Stimulated activated CD4-positive, alpha-beta T cell treated with anti-CD3 and anti-CD28 coated beads, Interleukin-1b, Interleukin-23, amount 100 ng/mL, for 1 hour (primary cell): ENCODE results near the gene HNRNPA1L2.
"Not testable (repeated sequence)": the region's sequence is repeated elsewhere in the genome, so short reads cannot be mapped to it uniquely, and the experiment has no call there.

Source experiments
- DNase-seq, 2 donors: peaks; one replicate each; pipeline ENCODE4 v3.0.0-alpha.2; 2020; ENCODE audit warnings: low read depth in 2 of 2

Gene HNRNPA1L2

DNA sequence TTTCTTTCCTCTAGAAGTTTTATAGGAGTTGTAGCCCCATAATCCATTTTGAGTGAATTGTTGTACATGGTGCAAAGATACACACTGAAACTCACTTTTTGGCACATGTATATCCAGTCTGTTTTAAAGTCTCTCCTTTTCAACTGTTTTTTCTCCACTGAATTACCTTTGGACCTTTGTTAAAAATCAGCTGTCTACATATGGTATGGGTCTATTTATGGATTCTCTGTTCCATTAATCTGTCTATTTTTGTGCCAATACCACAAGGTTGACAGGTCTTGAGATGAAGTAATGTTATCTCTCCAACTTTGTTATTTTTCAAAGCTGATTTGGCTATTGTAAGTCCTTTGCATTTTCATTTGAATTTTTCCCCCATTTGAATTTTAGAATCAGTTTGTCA lies 4.7 kb downstream of the HNRNPA1L2 start:
- no peak for DNase-seq

- DNase-seq: no peak
Observed at GRCh38 chr13:52650731-52651130, 8.5 kb downstream of the HNRNPA1L2 start.

DNA sequence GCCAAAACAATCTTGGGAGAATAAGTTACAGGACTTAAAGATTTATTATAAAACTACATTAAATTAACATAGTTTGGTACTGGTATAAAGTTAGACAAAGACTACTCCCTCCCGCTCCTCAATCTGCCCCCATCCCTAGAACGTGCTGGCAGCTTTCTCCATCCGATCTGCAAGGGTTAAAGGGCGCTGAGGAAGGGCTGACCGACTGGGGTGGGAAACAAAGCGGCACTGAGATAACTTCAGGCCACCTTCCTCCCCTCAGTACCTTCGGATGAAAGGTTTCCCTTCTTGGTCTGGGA lies 9.6 kb downstream of the HNRNPA1L2 start:
- no peak for DNase-seq

DNA sequence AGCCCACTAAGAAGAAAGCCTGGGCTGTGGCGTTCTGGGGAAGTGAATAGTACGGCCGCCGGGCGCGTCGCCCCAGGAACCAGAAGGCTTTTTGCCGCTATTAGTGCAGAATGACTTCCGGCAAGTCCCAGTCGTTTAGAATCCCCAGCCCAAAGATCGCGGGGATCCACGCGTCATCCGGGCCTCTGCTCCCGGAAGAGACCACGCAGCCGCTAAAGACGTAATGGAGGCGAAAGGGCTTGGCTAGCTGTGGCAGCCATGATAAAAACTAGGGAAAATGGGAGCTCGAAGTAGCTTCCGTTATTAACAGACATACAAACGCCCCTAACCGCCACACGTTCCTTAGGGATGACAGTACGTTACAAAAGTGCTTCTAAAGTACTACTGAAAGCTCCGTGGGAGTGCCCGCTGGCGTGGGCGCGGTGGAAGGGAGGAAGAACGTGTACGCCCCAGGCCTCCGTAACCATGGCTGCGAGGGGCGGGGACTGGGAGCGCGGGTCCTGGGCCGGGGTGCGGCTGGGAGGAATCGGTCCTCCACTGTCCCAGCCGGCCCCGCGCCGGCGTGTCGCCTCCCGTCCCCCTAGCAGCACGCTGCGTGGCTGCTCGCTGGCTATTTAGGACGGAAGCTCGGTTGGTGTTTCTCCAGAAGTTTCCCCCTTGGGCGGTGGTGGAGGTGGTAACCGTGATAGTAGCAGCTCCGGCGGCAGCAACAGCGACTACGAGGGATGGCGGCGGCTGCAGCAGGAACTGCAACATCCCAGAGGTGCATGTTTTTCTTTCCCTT lies 10.2 kb downstream of the HNRNPA1L2 start, which contains the start of gene SUGT1:
Gene SUGT1 (plus strand): TSS at position 641 of the 784 bp plus-strand sequence. CDS start 85 bp downstream, at position 726.
- peak; percentile 84 to 90 for DNase-seq

DNA sequence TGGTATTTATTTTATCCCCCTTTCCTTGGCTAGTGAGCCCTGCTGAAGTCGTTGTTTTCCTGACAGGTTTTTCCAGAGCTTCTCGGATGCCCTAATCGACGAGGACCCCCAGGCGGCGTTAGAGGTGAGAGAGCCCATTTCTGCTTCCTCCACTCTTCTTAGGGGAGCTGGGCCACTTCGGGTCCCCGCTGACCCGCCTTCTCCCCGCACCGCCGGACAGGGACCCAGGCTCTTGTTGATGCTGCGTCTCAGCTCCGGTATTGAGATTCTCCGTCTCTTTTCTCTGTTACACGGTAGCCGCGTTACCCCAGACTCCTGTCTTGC lies 10.7 kb downstream of the HNRNPA1L2 start:
- DNase-seq: no peak

- no peak for DNase-seq
Observed at GRCh38 chr13:52659340-52659739, 17.1 kb downstream of the HNRNPA1L2 start.

DNA sequence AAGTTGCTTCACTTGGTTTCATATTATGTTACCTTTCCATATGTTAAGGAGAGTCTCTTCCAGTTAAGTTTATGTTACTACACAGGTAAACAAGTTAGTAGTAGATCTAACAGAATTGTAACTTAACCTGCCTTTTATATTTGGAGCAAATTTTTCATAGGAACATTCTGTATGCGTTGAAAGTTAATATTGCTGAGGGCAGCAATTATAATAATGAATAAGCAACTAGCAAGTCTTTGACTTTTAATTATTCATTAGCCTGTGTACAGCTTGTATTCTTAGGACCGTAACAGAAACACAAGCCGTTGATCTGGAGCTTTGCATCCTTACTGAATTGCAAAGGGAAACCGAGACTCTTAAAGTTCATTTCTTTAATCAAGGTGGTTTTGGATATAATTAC lies 22.0 kb downstream of the HNRNPA1L2 start:
- no peak for DNase-seq

- DNase-seq: no peak
Observed at GRCh38 chr13:52665325-52665724, 23.1 kb downstream of the HNRNPA1L2 start.

DNA sequence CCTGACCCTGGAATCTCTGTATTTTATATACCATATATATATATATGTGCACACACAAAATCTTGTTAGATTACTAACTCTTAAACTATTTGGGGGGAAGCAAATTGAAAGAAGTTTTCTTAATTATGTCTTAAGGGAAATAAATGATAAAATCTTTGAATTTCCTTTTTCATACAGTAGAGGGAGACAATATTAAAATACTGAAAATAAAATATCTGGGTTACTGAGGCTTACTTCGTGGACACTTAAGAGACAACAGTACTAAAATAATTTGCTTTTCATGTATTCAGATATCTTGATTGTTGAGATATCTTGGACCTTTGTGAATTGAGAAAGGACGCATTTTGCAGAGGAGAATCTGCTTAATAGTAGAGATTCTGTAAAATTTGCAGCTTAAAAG lies 27.4 kb downstream of the HNRNPA1L2 start:
- DNase-seq: no peak

GRCh38 chr13:52670726-52671125 lies 28.5 kb downstream of the HNRNPA1L2 start:
- DNase-seq: no peak

DNA sequence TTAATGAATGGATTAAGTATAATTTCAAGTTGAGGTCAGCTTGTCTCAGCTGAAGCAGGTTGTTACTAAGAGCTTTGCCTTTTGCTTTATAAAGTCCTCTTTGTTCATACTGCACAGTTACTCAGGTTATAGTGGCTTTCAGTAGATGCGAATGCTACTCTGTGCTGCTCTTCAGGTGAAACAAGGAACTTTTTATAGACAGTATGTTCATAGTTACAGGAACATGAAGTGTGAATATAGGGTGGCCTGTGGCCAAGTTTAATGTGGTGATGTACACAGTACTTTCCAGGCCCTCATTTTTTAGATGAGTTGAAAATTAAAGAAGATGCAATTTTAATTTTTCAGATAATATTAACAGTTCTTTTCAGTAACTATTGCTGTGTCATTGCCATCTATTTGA lies 31.2 kb downstream of the HNRNPA1L2 start:
- no peak for DNase-seq

- no peak for DNase-seq
Observed at GRCh38 chr13:52677823-52678222, 35.6 kb downstream of the HNRNPA1L2 start.

- DNase-seq: not testable (repeated sequence)
Observed at GRCh38 chr13:52685806-52686205, 43.6 kb downstream of the HNRNPA1L2 start.

- no peak for DNase-seq
Observed at GRCh38 chr13:52686376-52686775, 44.1 kb downstream of the HNRNPA1L2 start.
